ENCODE data around the gene IFNA8.
A peak's percentile ranks its signal among the peaks of the same experiment; 100 is the strongest.
"Not testable (repeated sequence)": the region's sequence is repeated elsewhere in the genome, so short reads cannot be mapped to it uniquely, and the experiment has no call there.

The IFNA8 gene

DNA sequence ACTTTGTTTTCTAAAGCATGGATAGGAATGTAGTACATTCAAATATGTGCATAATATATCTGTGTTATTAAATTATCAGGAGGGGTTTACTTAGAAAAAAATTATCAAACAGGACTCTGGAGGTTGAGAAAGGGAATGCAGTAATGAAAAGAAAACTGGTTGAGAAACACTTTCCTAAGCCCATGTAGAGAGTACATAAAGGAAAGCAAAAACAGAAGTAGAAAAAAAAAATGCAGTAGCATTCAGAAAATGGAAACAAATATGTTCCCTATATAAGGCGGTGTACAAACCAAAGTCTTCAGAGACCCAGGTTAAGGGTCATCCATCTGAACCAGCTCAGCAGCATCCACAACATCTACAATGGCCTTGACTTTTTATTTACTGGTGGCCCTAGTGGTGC, at the start of gene IFNA8:
Gene IFNA8 (plus strand): TSS at position 301 of the 400 bp plus-strand sequence. CDS start 60 bp downstream, at position 361.
- DNase-seq: no peak

DNA sequence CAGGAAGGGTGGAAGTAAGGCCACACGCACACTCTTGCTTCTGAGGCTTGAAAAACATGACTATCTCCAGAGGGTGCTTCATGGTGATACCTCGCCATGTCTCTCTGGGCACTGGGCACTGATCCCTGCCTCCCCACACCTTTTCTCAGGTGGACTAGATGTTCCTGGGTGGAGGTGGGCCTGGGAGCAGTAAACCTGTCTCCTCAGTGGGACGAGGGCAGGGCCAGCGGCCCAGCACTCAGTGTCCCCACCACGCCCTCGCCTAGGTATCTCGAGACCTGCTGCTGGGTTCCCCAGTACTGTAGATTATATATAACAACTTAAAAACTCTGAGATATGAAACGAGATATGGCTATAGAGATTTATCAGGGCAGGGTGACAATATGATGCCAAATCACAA, 46.6 kb upstream of the IFNA8 start:
- DNase-seq: no peak

DNA sequence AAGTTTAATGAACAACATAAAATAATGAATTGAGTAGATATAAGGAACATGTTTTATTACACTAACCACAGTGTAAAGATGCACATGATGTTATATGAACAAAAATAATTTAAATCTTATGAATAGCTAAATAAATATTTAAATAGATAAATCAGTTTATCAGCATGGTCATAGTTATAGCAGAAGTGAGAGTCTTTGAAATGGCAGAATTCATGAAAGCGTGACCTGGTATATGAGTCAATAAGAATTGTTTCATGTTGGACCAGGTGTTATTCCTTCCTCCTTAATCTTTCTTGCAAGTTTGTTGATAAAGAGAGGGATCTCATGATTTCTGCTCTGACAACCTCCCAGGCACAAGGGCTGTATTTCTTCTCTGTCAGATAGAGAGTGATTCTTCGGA, 41.7 kb upstream of the IFNA8 start:
- DNase-seq: not testable (repeated sequence)

DNA sequence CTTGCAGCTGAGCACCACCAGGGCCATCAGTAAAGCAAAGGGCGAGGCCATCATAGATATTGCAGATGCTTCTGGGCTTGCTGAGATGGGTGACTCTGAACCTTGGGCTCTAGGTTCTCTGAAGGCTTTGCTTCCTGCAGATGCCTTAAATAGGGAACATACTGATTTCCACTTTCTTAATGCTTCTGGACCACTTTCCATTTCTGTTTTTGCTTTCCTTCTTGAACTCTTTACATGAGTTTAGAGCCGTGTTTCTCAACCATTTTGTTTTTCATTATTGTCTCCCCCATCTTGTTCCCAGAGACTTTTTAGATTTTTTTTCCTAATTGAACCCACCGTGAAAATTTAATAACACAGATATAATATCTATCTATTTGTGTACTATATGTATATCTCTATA, 41.0 kb upstream of the IFNA8 start, which contains the start of gene IFNA13:
Gene IFNA13 (minus strand): TSS at position 101 of the 400 bp plus-strand sequence. CDS start 47 bp downstream, at position 54.
- no peak for DNase-seq

DNA sequence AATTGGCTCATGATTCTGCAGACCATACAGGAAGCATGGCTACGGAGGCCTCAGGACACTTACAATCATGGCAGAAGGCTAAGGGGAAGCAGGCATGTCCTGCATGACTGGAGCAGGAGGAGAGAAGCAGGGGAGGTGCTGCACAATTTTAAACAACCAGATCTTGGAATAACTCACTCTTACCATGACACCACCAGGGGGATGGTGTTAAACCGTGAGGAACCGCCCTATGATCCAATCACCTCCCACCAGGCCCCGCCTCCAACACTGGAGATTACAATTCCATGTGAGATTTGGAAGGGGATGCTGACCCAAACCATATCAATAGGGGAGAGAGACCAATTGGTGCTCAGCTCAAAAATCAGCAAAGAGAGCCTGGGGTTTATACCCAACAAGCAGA, 37.5 kb upstream of the IFNA8 start:
- not testable (repeated sequence) for DNase-seq

DNA sequence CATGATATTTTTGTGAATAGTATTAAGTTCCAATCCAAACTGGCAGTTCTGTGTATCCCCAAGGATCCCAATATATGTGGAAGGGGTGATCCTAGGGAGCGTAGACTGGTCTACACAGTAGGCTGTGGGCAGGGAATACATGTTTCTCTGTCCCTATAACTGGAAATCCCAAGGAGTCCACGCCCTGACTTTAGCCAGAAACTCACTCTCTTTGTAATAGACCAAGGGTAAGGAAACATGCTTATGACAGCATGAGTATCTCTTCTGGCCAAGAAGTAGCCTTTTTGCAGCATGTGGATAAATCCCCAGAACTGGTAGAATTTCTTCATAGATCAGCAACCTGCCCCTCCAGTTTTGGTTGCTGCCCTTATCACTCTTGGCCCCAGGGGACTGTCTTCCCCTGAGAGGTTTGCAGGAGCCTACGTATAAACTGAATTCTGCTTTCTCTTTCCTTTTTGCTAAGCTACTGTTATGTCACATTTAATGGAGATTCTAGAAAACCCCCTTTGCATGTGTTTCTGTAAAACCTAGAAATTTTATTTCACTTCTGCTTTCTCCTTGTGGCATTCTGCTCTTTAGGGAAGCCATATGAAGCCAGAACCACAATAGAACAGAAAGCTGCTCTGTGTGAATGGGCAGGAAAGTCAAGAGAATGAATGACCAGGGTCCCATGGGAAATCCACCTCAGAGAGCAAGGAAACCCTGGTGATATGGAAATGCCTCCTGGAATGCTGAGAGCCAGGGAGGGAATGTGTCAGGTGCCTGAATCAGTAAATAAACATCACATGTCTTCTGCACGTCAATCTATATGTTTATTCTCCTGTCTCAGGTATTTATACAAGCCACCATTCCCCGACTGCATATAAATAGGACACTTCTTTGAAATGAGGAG, 27.2 kb upstream of the IFNA8 start:
- no peak for DNase-seq

DNA sequence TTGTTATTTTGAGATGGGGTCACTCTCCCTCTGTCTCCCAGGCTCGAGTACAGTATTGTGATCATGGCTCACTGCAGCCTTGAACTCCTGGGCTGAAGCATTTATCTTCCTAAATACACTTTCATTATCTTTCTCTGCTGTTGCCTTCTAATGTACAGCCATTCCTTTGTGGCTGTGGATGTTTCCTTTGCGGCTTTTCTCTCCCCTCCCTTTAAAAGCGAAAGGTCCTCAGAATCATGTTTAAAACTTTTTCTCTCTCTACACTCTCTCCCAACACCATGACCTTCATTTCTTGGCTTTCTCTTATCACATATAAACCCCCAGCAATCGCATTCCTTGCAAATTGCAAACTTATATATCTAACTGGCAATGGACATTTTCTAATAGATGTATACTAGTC, 25.3 kb upstream of the IFNA8 start:
- no peak for DNase-seq

DNA sequence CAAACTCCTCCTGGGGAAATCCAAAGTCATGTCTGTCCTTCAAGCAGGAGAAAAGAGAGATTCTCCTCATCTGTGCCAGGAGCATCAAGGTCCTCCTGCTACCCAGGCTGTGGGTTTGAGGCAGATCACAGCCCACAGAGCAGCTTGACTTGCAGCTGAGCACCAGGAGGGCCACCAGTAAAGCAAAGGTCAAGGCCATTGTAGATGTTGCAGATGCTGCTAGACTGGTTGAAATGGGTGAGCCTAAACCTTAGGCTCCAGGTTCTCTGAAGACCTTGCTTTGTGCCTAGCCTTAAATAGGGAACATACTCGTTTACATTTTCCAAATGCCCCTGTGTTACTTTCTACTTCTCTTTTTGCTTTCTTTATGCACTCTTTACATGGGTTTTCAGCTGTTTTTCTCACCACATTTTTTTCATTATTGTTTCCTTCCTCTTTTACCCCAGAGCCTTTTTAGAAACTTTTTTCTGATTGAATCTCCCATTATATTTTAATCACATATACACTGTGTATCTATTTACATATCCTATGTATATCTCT, 23.7 kb upstream of the IFNA8 start, which contains the start of gene IFNA2:
Gene IFNA2 (minus strand): TSS at position 268 of the 540 bp plus-strand sequence. CDS start 69 bp downstream, at position 199.
- no peak for DNase-seq

DNA sequence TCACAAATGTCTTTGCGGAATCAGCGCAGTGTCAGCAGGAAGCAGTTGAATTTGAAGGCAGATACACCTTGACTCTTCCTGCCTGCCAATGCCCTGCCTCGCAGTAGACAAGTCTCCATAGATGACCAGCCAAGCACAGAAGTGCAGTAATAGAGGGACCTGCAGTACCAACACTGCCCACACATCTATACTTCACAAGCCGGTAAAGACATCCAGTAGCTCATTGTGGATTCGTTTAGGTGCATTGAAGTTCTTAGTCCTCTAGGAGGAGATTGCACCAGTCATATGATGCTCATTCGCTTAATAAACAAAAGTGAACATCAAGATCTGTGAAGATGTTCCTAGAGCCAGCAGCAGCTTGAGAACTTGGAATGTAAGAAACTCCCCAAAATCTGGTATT, 16.6 kb upstream of the IFNA8 start:
- DNase-seq: peak in 1 of 2 experiments; percentile 40

DNA sequence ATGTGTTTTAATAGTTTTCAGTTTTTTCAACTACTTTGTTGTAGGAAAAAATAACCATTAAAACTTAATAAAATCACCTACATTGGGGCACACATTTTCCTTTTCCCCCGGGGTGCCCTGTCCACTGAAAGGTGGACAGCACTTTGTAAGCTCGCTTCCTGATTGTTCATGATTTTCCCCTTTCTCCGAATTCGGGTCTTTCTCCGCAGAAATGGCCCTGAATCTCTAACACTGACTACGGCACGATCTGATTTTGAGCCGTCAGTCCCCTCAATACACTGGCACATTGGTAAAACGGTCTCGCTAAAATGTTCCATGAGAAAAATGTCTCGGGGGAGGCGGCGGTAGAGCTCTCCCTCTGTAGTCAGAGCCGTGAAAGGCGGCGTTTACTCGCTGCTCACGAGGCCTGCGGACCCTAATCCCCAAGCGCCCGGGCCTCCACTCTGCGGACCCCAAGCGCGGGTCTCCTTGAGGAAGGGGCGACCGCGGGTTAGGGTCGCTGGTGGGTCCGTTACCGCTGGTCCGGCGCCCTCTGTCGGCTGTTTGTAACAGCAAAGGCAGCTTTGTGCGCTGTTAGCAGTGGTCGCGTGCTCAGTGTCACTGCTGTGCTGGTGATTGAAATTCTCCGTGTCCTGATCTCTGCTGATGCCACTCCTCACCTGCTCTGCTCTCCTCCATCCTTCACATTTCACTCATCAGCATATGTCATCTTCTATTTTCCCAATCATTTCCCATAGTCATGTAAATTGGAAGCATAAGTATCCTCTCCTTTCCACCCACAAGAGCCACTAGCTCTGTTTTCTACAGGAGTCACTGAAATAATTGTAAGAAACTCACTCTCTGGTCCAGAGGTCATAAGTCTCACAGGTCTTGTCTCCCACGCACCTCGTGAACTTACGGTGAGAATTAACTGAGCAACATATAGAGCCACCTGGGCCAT, 12.9 kb upstream of the IFNA8 start:
- DNase-seq: peak; percentile 2 to 11

DNA sequence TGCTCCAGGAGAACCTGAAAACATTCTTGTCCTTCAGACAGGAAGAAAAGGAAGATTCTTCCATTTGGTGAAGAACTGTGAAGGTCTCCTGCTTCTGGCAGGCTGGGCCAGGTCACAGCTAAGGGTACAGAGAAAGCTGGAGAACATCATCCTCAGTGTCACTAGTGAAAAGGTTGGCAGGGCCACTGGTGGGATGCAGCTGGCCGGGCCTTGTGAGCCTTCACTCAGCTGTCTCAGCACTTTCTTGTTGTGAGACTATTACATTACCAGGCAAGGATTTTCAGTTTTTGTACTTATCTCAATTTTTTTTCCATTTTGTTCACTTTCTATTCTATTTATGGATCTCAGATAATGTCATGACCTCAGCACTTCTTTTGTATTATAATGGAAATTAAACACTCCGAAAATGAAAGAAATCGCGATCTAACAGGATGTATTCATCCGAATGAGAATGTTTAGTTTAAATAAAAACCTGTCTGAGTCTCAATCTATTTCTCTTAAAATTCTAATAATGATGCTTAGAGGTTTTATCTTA, 9.9 kb upstream of the IFNA8 start:
- DNase-seq: no peak

DNA sequence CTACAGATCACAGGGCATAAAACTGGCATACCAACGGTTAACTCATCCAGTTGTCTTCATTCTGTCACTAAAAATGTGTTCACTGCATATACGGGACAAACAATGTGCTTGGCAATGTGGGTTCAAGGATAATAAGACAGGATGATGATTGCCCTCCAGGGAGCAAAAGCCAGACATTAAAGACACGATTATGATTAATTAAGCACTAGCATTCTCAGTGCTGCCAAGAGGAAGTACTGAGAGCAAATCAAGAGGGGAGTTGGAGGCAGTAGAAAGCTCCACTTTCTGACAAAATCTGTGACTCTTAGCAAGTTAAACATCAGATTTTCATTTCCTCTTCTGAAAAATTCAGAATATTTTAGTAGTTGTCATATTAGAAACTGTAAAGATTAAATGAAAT, 9.0 kb upstream of the IFNA8 start:
- DNase-seq: no peak

DNA sequence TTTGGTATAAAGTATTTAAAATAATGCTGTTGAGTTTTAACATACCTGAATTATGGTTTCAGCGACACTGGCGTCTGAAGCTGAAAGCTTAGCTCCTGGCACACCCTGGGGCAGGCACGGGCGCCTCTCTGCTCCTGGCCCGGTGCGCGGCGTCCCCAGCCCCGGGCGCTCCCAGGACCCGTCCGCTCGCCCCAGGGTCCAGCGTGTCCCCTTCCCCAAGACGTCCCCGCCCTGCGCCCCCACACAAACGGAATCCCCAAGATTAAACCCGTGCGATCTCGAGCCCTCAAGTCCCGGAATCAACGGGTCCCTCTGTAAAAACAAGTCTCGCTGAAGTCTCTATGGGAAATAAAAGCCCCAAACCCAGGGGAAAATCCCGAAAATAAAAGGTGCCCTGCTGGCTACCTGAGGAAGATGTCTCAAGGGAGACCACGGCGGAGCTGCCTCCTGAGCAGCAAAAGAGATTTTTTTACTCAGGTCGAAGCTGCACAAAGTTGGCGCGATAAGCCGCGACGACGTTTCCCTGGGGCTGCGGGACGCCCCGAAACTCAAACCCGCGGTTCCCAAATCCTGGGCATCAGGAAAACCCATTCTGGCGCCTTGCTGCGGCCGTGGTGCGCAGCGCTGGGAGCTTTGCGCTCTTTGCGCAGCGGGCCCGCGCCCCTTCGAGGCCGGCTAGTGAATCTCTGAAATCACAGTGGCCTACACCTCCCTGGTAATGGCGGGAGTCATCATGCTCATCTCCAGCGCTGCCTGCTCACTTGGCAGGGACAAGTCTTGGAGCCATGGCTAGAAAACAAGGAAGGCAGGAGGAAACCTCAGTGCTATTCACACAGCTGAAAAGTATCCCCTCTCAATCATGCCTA, 6.3 kb upstream of the IFNA8 start:
- DNase-seq: no peak

DNA sequence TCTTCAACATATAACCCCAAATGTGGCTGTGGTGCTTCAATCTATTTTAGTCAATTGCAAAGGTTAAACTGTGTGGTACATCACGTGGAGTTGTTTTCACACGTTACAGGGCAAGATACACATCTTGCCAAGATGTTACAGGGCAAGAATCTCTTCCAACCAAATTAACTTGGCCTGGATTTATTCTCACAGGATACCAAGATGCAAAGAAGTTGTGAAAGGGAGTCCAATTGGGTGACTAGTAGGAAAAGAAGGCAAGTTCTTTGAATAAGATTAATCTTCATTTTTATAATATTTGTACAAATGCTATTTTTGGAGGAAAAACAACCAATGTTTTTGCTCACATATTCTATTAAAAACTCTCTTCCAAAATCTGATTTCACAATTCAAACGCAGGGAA, 4.8 kb upstream of the IFNA8 start:
- DNase-seq: no peak

DNA sequence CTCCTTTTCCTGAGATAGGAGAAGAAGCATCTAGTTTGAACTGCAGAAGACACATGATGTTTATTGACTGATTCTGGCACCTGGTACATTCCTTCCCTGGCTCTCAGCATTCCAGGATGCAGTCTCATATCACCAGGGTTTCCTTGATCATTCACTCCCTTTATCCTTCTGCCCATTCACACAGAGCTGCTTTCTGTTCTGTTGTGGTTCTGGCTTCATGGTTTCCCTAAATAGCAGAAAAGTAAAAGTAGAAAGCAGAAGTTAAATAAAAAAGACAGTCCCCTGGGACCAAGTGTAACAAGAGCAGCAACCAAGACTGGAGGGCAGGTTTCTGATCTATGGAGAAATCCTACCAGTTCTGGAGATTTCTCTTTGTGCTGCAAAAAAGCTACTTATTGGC, 3.2 kb downstream of the IFNA8 start:
- DNase-seq: no peak

DNA sequence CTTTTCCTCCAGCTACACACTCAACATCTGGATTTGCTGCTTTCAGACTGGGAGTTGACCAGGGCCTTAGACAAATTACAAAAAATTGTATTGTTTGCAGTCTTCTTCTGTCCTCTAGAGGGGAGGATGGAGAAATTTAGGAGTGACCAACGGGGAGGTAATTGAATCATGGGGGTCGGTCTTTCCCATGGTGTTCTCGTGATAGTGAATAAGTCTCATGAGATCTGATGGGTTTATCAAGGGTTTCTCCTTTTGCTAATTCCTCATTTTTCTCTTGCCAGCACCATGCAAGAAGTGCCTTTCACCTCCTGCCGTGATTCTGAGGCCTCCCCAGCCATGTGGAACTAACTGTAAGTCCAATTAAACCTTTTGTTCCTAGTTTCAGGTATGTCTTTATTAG, 4.2 kb downstream of the IFNA8 start:
- no peak for DNase-seq

DNA sequence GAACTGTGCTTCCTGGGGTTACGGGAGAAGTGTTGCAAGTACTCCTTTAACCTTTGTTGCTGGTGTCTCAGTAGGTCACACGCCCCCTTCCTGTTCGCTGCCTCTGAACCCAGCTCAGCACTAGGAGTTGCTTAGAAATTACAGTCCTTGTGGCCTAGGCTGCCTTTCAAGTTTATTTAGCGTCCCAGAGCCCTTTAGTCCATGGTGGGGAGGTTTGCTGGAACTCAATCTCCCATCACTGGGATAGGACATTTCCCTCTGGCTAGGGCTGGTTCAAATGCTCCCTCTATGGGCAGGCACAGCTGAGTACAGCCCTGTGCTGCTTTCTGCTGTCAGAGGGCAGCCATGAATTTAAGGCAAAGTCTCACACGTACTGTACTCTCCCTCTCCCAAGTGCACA, 4.7 kb downstream of the IFNA8 start:
- no peak for DNase-seq

DNA sequence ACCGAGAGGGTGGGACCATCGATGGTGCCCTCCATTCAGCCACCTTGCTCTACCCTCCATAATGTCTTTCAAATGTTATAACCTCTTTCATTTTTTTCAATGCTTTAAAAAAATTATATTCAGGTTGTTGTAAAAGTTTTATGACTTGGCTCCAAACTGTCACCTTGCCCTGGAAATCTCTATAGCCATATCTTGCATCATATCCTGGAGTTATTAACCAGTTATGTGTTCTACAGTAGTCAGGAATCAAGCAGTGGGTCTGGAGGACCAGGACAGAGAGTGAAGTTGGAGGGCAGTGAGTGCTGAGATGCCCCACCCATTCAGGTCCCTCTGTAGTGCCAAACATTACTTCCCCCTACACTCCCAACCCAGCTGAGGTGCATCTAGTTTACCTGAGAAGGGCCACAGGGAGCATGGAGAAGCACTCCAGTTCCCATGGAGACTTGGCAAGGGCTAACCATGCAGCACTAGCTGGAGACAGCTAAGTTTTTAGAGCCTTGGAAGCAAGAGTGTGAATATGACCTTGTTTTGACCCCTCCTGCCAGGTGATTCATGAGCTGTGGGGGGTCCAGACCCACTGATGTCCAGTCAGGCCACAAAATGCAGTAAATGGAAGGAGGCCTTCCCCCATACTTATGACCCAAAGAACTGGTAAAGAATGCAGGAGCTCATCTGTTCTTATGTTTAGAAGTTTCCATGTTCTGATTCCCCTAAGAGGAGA, 5.5 kb downstream of the IFNA8 start:
- no peak for DNase-seq

DNA sequence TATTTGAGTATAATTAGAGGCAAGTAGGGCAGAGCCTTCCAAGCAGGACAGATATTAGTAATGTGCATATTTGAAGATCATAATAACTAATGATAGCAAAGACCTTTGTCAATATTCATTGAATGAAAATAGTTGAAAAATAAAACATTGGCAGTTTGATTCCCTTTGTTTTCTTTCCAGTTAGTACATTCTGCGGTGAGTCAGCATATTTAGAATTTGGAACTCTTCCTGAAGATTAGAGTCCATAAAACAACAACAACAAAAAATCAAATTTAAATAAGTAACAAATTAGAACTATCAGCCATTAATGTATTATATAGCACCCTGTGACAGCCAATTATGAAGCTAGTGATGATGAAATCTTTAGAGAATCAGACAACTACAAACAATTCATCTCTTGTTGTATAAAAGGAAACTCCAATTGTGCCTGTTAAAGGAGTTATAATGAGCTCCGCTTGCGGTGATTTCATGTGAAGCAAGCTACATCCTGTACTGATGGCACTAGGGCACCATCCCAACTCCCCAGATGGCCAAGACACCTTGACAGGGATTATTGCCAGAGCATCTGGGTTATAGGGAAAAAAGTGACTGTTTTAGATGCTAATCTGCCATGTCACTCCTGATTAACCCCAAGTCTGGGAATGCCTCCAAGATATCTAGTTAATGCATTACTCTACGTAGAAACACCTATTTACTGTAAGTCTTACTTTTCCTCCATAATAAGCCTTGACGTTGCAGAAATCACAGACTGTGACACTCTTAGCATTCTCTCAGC, 6.8 kb downstream of the IFNA8 start:
- DNase-seq: no peak

DNA sequence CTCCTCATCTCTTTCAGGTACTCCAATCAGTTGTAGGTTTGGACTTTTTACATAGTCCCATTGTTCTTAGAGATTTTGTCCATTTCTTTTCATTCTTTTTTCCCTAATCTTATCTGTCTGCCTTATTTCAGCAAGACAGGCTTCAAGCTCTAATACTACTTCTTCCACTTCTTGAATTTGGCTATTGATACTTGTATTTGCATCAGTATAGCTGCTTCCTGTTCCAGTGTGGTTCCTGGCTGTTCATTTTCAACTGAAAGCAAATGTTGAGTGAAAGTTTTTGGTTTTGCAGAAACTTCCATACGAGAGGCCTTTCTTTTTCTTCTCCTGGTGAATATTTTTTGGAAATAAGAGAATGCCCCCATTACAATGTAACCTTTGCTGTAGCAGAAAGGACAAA, 19.3 kb downstream of the IFNA8 start:
- DNase-seq: no peak
